ENCODE results near the gene ARHGEF37. TPM values are rescaled to one million over a fixed set of nuclear protein-coding genes. Genes with fewer than 3 reads are reported as not detected.

ARHGEF37 gene
- total and polyA plus RNA-seq, 2 of the 8 experiments (the other 6 are each of a cell fraction or from before 2014, with no cell fraction given) = 0.21 to 0.48 TPM

- H3K4me1 ChIP-seq (replicated peaks in 1 of 4; ENCODE audit: control insufficient read depth in 3 of 4, insufficient read depth in 4 of 4, low read length in 3 of 4) = peaks cover 12 to 16% (median 12%) of the 10 kb centered on the region in 4 experiments
- H2BK15ac ChIP-seq (ENCODE audit: low read length) = no peak overlapping the region
- H2BK120ac ChIP-seq (replicated peaks; ENCODE audit: low read depth, low read length) = no peak overlapping the region
- no peaks in the 10 kb centered on the region for H3K23me2 ChIP-seq (ENCODE audit: low read depth, low read length)
- no peak overlapping the region for H3K4ac ChIP-seq (replicated peaks; ENCODE audit: insufficient read length, low read depth, low read length)
- DNase-seq (ENCODE audit: low read depth in 1 of 2, low spot score in 2 of 2) (peak; percentile 49 to 83), FAIRE-seq (peak; percentile 91)
- H4K8ac ChIP-seq (ENCODE audit: extremely low read depth, insufficient read depth, low read length) = no peak overlapping the region
- H3K27me3 ChIP-seq (replicated peaks in 1 of 4; ENCODE audit: control insufficient read depth in 3 of 4, extremely low read depth in 1 of 4, insufficient read depth in 3 of 4, low read length in 3 of 4) = no peaks in the 10 kb centered on the region; a peak in 1 of 7 replicates
- H2AFZ ChIP-seq (ENCODE audit: low read length) = no peak overlapping the region
- H3K9ac ChIP-seq (replicated peaks in 1 of 4; ENCODE audit: extremely low read depth in 1 of 4, low read depth in 3 of 4, low read length in 3 of 4) = no peak overlapping the region
- H2BK20ac ChIP-seq (ENCODE audit: low read length) = no peak overlapping the region
- H3K36me3 ChIP-seq (ENCODE audit: control insufficient read depth in 2 of 4, insufficient read depth in 4 of 4, low read length in 3 of 4) = no peaks in the 10 kb centered on the region
- no peaks in the 10 kb centered on the region for H4K20me1 ChIP-seq (replicated peaks in 1 of 2; ENCODE audit: control insufficient read depth in 1 of 2, insufficient read depth in 2 of 2, low read length in 2 of 2)
- H3K79me1 ChIP-seq (ENCODE audit: low read depth, low read length) = no peaks in the 10 kb centered on the region
- ChIA-PET CTCF (ENCODE audit: partially characterized antibody) (interaction anchor here (0.7 to 19.9 kb wide), 35 partner anchors 8 to 451 kb away, joined by 3 to 470 read pairs (median 4); no protein-coding TSS in a partner anchor), POLR2A (ENCODE audit: partially characterized antibody) (interaction anchor here (0.7 kb wide), 1 partner anchor 94 kb away, joined by 5 read pairs; no protein-coding TSS in a partner anchor)
- H3K27ac ChIP-seq (ENCODE audit: low read depth, low read length) = no peak overlapping the region
- H3K23ac ChIP-seq (ENCODE audit: insufficient read length) = no peak overlapping the region
- no peak overlapping the region for H3K4me3 ChIP-seq (ENCODE audit: extremely low read depth in 1 of 4, insufficient read depth in 2 of 4, low read depth in 3 of 4, low read length in 4 of 4)
- no peak overlapping the region for H3K14ac ChIP-seq (ENCODE audit: insufficient read length)
- no peak overlapping the region for H3K4me2 ChIP-seq (ENCODE audit: insufficient read depth in 1 of 2, low read depth in 2 of 2, low read length in 2 of 2)
- no peak overlapping the region for H2BK5ac ChIP-seq (ENCODE audit: low read depth, low read length)
- no peak overlapping the region for H2AK5ac ChIP-seq (ENCODE audit: low read depth, low read length)
- 42% methylated on average over 6 of the region's 6 CpGs; no CpG with 5 or more reads in 1 of the 2 experiments for WGBS, 2 experiments (ENCODE audit: extremely low coverage in 1 of 2, insufficient coverage in 1 of 2, insufficient read length in 1 of 2, insufficient replicate concordance in 2 of 2, low coverage in 1 of 2, low lambda C conversion rate in 2 of 2, missing lambda C conversion rate in 1 of 2)
- no peak overlapping the region for H3K18ac ChIP-seq (ENCODE audit: extremely low read depth, low read length)
- H4K91ac ChIP-seq (replicated peaks; ENCODE audit: insufficient read length, low read length) = no peak overlapping the region
- H3K79me2 ChIP-seq (ENCODE audit: control insufficient read depth in 1 of 2, insufficient read depth in 2 of 2, low read length in 2 of 2) = no peaks in the 10 kb centered on the region
- no peak overlapping the region for H2BK12ac ChIP-seq (ENCODE audit: low read depth, low read length)
- no peak overlapping the region for H4K5ac ChIP-seq (ENCODE audit: insufficient read length, low read depth, low read length)
- H3K9me3 ChIP-seq (ENCODE audit: insufficient read depth in 2 of 2, low read depth in 1 of 2, low read length in 1 of 2) = no peaks in the 10 kb centered on the region
- H3K56ac ChIP-seq (replicated peaks; ENCODE audit: insufficient read length, low read depth, low read length) = no peak overlapping the region
- TF ChIP-seq MAX (IDR thresholded peaks at IDR 0.05) = no peak
- peak; percentile 5 for TF ChIP-seq NANOG (IDR thresholded peaks at IDR 0.05; ENCODE audit: insufficient read depth, low read depth, low read length, poor library complexity, severe bottlenecking)
- TF ChIP-seq YY1 (IDR thresholded peaks at IDR 0.05; ENCODE audit: low read depth, low read length) = 0 out of 2 replicates have a peak, but pooled peaks have one; percentile 37
- TF ChIP-seq SP4 (IDR thresholded peaks at IDR 0.05; ENCODE audit: low read length) = no peak
- no peak for TF ChIP-seq CHD2 (IDR thresholded peaks at IDR 0.05; ENCODE audit: low read length)
- no peak for TF ChIP-seq SRF (IDR thresholded peaks at IDR 0.05; ENCODE audit: low read depth, low read length)
- TF ChIP-seq BRCA1 (IDR thresholded peaks at IDR 0.05; ENCODE audit: low read depth, low read length) = no peak
- peak; percentile 85 to 93 (median 91) for TF ChIP-seq CTCF (IDR thresholded peaks at IDR 0.05; ENCODE audit: control extremely low read depth in 1 of 3, insufficient read depth in 1 of 3, low read depth in 1 of 3, low read length in 3 of 3)
- no peak for TF ChIP-seq POU5F1 (IDR thresholded peaks at IDR 0.05; ENCODE audit: low read depth, low read length)
- peak; percentile 97 to 98 for TF ChIP-seq RAD21 (IDR thresholded peaks at IDR 0.05 in 1 of 2, conservative IDR thresholded peaks at IDR 0.05 in 1 of 2; ENCODE audit: low read depth in 2 of 2, low read length in 2 of 2)
- TF ChIP-seq BACH1 (IDR thresholded peaks at IDR 0.05; ENCODE audit: low read length) = no peak
Observed at GRCh38 chr5:149636861-149637246, 55.6 kb downstream of the ARHGEF37 start.
